GM10266 (cell line): Measurements from ENCODE around the gene EPHB3.

Experiments used
- DNase-seq: peaks from one replicate; pipeline ENCODE4 v3.0.0; 2012; ENCODE audit errors: extremely low spot score
- CTCF ChIP-seq: IDR thresholded peaks from 2 replicates; pipeline ENCODE4 v1.5.1; 2012; ENCODE audit warnings: mild to moderate bottlenecking, low read depth; ENCODE audit not compliant: control insufficient read depth, insufficient read depth; ENCODE audit errors: missing control alignments

EPHB3 gene

GRCh38 chr3:184571750-184572377 lies 10.3 kb downstream of the EPHB3 start:
- DNase-seq, result no peak
- no peak for TF ChIP-seq CTCF

GRCh38 chr3:184572633-184573270 lies 11.2 kb downstream of the EPHB3 start:
- TF ChIP-seq CTCF, result no peak
- no peak for DNase-seq

GRCh38 chr3:184574515-184575417 lies 13.2 kb downstream of the EPHB3 start:
- no peak for DNase-seq
- TF ChIP-seq CTCF, result no peak

DNA sequence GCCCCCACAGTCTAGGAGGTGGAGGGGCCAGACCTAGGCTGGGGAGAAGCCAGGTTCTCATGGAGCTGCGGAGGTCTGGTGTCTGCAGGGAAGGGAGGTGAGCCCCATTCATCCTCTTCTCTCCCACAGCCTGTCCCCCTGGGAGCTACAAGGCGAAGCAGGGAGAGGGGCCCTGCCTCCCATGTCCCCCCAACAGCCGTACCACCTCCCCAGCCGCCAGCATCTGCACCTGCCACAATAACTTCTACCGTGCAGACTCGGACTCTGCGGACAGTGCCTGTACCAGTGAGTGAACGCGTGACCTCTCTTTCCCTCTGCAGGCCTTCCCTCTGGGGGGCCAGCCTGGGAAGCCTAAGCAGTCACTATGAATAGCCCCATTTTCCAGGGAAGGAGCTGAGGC lies 14.1 kb downstream of the EPHB3 start:
- no peak for TF ChIP-seq CTCF
- no peak for DNase-seq

DNA sequence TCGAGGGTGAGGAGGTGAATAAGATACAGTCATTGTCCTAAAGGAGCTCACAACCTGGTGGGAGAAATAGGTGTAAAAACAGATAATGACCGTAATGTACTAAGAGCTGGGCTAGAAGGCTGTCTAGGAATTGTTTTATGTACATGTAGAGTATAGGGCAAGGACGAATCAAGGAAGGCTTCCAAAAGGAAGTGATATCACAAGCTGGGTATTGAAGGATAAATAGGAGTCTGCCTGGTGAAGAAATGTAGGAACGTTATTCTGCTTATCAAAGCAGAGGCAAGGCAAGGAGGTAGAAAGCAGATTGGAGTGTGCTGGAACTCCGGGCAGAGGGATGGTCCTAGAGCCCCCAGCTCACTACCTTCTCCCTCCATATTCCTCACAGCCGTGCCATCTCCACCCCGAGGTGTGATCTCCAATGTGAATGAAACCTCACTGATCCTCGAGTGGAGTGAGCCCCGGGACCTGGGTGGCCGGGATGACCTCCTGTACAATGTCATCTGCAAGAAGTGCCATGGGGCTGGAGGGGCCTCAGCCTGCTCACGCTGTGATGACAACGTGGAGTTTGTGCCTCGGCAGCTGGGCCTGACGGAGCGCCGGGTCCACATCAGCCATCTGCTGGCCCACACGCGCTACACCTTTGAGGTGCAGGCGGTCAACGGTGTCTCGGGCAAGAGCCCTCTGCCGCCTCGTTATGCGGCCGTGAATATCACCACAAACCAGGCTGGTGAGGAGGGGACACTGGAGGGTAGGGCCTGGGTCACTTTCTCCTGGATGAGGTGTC lies 15.1 kb downstream of the EPHB3 start:
- no peak for DNase-seq
- no peak for TF ChIP-seq CTCF

GRCh38 chr3:184577546-184577945 lies 16.0 kb downstream of the EPHB3 start:
- DNase-seq, result no peak
- no peak for TF ChIP-seq CTCF

DNA sequence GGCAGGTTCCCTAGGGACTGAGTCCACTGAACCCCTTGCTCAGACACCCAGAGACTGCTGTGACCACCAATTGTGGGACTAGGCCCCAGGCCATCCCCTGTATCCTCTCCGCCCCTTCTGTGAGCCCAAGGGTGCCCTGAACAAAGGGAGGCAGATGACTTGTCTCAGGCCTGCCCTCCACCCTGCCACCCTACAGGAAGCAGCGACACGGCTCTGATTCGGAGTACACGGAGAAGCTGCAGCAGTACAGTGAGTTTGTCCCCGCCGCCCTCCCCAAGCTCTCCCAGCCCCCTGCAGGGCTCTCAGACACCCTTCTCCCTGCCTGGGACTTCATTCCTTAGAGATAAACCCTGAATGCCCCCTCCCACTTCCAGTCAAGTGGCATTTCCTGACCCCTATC lies 16.6 kb downstream of the EPHB3 start:
- DNase-seq, result no peak
- TF ChIP-seq CTCF, result no peak
